Activated CD8-positive, alpha-beta T cell treated with anti-CD3 and anti-CD28 coated beads, Interleukin-2, amount 10 ng/mL, durations not matched to agents 7 days and 5 days (primary cell): ENCODE data around the gene RPSA. TPM values are rescaled to one million over a fixed set of nuclear protein-coding genes. Genes with fewer than 3 reads are reported as not detected.
"Not testable (repeated sequence)": the region's sequence is repeated elsewhere in the genome, so short reads cannot be mapped to it uniquely, and the experiment has no call there.

Source experiments
- ATAC-seq: fragments of 150-1000 bp; cut with Tn5 transposase; one replicate; pipeline ENCODE4 v1.10.0; 2021; ENCODE audit warnings: moderate library complexity
- CTCF ChIA-PET: fragments of 350-600 bp; sonication (Branson Sonifier 250); formaldehyde crosslinking; loops from one replicate; lab custom pipeline; 2021; ENCODE audit warnings: antibody characterized with exemption; lab: Charles Lee
- POLR2A ChIA-PET: fragments of 350-600 bp; sonication (Branson Sonifier 250); formaldehyde crosslinking; loops from one replicate; lab custom pipeline; 2021; ENCODE audit warnings: antibody characterized with exemption; lab: Charles Lee
- DNase-seq: peaks from one replicate; pipeline ENCODE4 v3.0.0-alpha.2; 2020
- H3K27ac Mint-ChIP-seq: one replicate; pipeline ENCODE4 v1.8.0; 2021; ENCODE audit warnings: mild to moderate bottlenecking, mixed read lengths
- H3K27me3 Mint-ChIP-seq: one replicate; pipeline ENCODE4 v1.8.0; 2021; ENCODE audit warnings: low read depth, mixed read lengths
- H3K36me3 Mint-ChIP-seq: one replicate; pipeline ENCODE4 v1.8.0; 2021; ENCODE audit warnings: low read depth, mixed read lengths
- H3K4me1 Mint-ChIP-seq: one replicate; pipeline ENCODE4 v1.8.0; 2021; ENCODE audit warnings: low read depth, mixed read lengths
- H3K4me3 Mint-ChIP-seq: one replicate; pipeline ENCODE4 v1.8.0; 2021; ENCODE audit warnings: mild to moderate bottlenecking, mixed read lengths
- H3K9me3 Mint-ChIP-seq: one replicate; pipeline ENCODE4 v1.8.0; 2022; ENCODE audit warnings: mixed read lengths; ENCODE audit not compliant: insufficient read depth
- total RNA-seq, 2 experiments: library from RNA; stranded (reverse); gene quantifications; one replicate each; pipeline ENCODE4 v1.2.3, GENCODE V29; 2021

RPSA gene
- 1,000 to 10,000 TPM; 1,654 to 1,730 TPM for total RNA-seq

GRCh38 chr3:39406368-39407258 is at the start of gene RPSA:
RPSA (plus strand) TSS chr3:39406720; CDS start chr3:39407654, 934 bp downstream.
- Mint-ChIP-seq H3K27ac (peak within 1 kb of the TSS; percentile 96), H3K4me1 (peaks cover 53% of the 10 kb centered on the region), H3K36me3 (peaks cover 56% of the 10 kb centered on the region), H3K27me3 (no peaks in the 10 kb centered on the region), H3K4me3 (peak within 1 kb of the TSS; percentile 85), H3K9me3 (no peaks in the 10 kb centered on the region)
- CTCF ChIA-PET, result interaction anchor here (0.6 to 6.3 kb wide), 20 partner anchors 9 to 229 kb away, joined by 3 to 25 read pairs (median 4); no protein-coding TSS in a partner anchor
- peak; percentile 98 for DNase-seq
- POLR2A ChIA-PET, result interaction anchor here (0.6 to 5.3 kb wide), 18 partner anchors 9 to 798 kb away, joined by 3 to 52 read pairs (median 4); no protein-coding TSS in a partner anchor
- ATAC-seq, result peak; percentile 97

- no peak for ATAC-seq
- Mint-ChIP-seq H3K27ac (no peak overlapping the region), H3K4me1 (peaks cover 52% of the 10 kb centered on the region), H3K36me3 (peaks cover 7% of the 10 kb centered on the region), H3K27me3 (peaks cover 13% of the 10 kb centered on the region), H3K4me3 (no peak overlapping the region), H3K9me3 (no peaks in the 10 kb centered on the region)
- ChIA-PET CTCF (interaction anchor here (0.8 to 8.8 kb wide), 7 partner anchors 10 to 70 kb away, joined by 3 to 77 read pairs (median 4); no protein-coding TSS in a partner anchor), POLR2A (interaction anchor here (0.7 to 1.0 kb wide), 2 partner anchors 11 to 1881 kb away, joined by 3 read pairs; no protein-coding TSS in a partner anchor)
- DNase-seq, result no peak
Measured at GRCh38 chr3:39358333-39358732, 48.2 kb upstream of the RPSA start.

GRCh38 chr3:39361252-39361927 is 45.1 kb upstream of the RPSA start:
- ATAC-seq (peak; percentile 86), DNase-seq (peak; percentile 72)
- Mint-ChIP-seq H3K9me3 (no peaks in the 10 kb centered on the region), H3K4me1 (peaks cover 59% of the 10 kb centered on the region), H3K4me3 (peak overlapping the region; percentile 49), H3K36me3 (peaks cover 9% of the 10 kb centered on the region), H3K27ac (peak overlapping the region; percentile 83), H3K27me3 (peaks cover 19% of the 10 kb centered on the region)
- ChIA-PET POLR2A (interaction anchor here (0.7 to 1.4 kb wide), 5 partner anchors 10 to 69 kb away, joined by 3 read pairs; no protein-coding TSS in a partner anchor), CTCF (interaction anchor here (1.1 to 8.8 kb wide), 7 partner anchors 11 to 235 kb away, joined by 3 to 77 read pairs (median 11); no protein-coding TSS in a partner anchor)

GRCh38 chr3:39362192-39362591 is 44.3 kb upstream of the RPSA start:
- DNase-seq (no peak), ATAC-seq (no peak)
- Mint-ChIP-seq H3K4me3 (no peak overlapping the region), H3K27ac (peak overlapping the region; percentile 33), H3K9me3 (no peaks in the 10 kb centered on the region), H3K27me3 (peaks cover 19% of the 10 kb centered on the region), H3K4me1 (peaks cover 57% of the 10 kb centered on the region), H3K36me3 (peaks cover 9% of the 10 kb centered on the region)
- POLR2A ChIA-PET, result interaction anchor here (0.9 to 1.4 kb wide), 4 partner anchors 10 to 45 kb away, joined by 3 read pairs; no protein-coding TSS in a partner anchor
- CTCF ChIA-PET, result interaction anchor here (1.0 to 8.8 kb wide), 6 partner anchors 11 to 172 kb away, joined by 3 to 77 read pairs (median 13); no protein-coding TSS in a partner anchor

GRCh38 chr3:39362812-39363211 is 43.7 kb upstream of the RPSA start:
- peaks cover 50% of the 10 kb centered on the region for H3K4me1 Mint-ChIP-seq
- peak overlapping the region; percentile 26 for H3K27ac Mint-ChIP-seq
- DNase-seq (no peak), ATAC-seq (no peak)
- POLR2A ChIA-PET, result interaction anchor here (1.1 kb wide), 1 partner anchor 44 kb away, joined by 3 read pairs; no protein-coding TSS in a partner anchor
- no peak overlapping the region for H3K4me3 Mint-ChIP-seq
- peaks cover 19% of the 10 kb centered on the region for H3K27me3 Mint-ChIP-seq
- H3K36me3 Mint-ChIP-seq, result peaks cover 9% of the 10 kb centered on the region
- CTCF ChIA-PET, result interaction anchor here (1.0 to 8.8 kb wide), 6 partner anchors 11 to 173 kb away, joined by 3 to 77 read pairs (median 13); no protein-coding TSS in a partner anchor
- no peaks in the 10 kb centered on the region for H3K9me3 Mint-ChIP-seq

- H3K4me1 Mint-ChIP-seq, H3K36me3 Mint-ChIP-seq, H3K4me3 Mint-ChIP-seq, ATAC-seq, H3K27ac Mint-ChIP-seq, DNase-seq, POLR2A ChIA-PET, H3K9me3 Mint-ChIP-seq, CTCF ChIA-PET: not testable (repeated sequence)
- H3K27me3 Mint-ChIP-seq, result peaks cover 30% of the 10 kb centered on the region
Measured at GRCh38 chr3:39370450-39370849, 36.1 kb upstream of the RPSA start.

GRCh38 chr3:39372833-39373232 is 33.7 kb upstream of the RPSA start:
- peaks cover 2% of the 10 kb centered on the region for H3K4me1 Mint-ChIP-seq
- no peak for ATAC-seq
- no peaks in the 10 kb centered on the region for H3K9me3 Mint-ChIP-seq
- no peak overlapping the region for H3K4me3 Mint-ChIP-seq
- H3K36me3 Mint-ChIP-seq, result no peaks in the 10 kb centered on the region
- ChIA-PET POLR2A (no interaction called here), CTCF (interaction anchor here (2.7 to 7.5 kb wide), 3 partner anchors 12 to 85 kb away, joined by 13 to 77 read pairs (median 24); no protein-coding TSS in a partner anchor)
- peaks cover 25% of the 10 kb centered on the region for H3K27me3 Mint-ChIP-seq
- no peak overlapping the region for H3K27ac Mint-ChIP-seq
- DNase-seq, result no peak

GRCh38 chr3:39376959-39377634 is 29.4 kb upstream of the RPSA start:
- ATAC-seq (no peak), DNase-seq (no peak)
- Mint-ChIP-seq H3K4me3 (no peak overlapping the region), H3K27ac (no peak overlapping the region), H3K36me3 (no peaks in the 10 kb centered on the region), H3K9me3 (no peaks in the 10 kb centered on the region), H3K4me1 (peaks cover 7% of the 10 kb centered on the region), H3K27me3 (peaks cover 2% of the 10 kb centered on the region)
- ChIA-PET POLR2A (interaction anchor here (0.9 to 2.6 kb wide), 2 partner anchors 16 to 29 kb away, joined by 3 to 8 read pairs; partner anchors contain the start of gene RPSA), CTCF (interaction anchor here (0.8 to 7.5 kb wide), 12 partner anchors 10 to 160 kb away, joined by 3 to 238 read pairs (median 6); partner anchors contain the start of gene RPSA)

- H3K4me1 Mint-ChIP-seq, result peaks cover 11% of the 10 kb centered on the region
- CTCF ChIA-PET, result interaction anchor here (0.7 to 7.5 kb wide), 26 partner anchors 9 to 252 kb away, joined by 3 to 238 read pairs (median 4); partner anchors contain the start of gene RPSA
- H3K4me3 Mint-ChIP-seq, result no peak overlapping the region
- H3K27me3 Mint-ChIP-seq, result peaks cover 2% of the 10 kb centered on the region
- no peak overlapping the region for H3K27ac Mint-ChIP-seq
- DNase-seq, result peak; percentile 74
- no peaks in the 10 kb centered on the region for H3K36me3 Mint-ChIP-seq
- POLR2A ChIA-PET, result interaction anchor here (0.9 to 2.6 kb wide), 4 partner anchors 9 to 87 kb away, joined by 3 to 8 read pairs (median 5); partner anchors contain the start of gene RPSA
- H3K9me3 Mint-ChIP-seq, result no peaks in the 10 kb centered on the region
- peak; percentile 76 for ATAC-seq
Measured at GRCh38 chr3:39378088-39378487, 28.4 kb upstream of the RPSA start.

- no peak for ATAC-seq
- DNase-seq, result no peak
- Mint-ChIP-seq H3K9me3 (no peaks in the 10 kb centered on the region), H3K27me3 (peaks cover 2% of the 10 kb centered on the region), H3K27ac (no peak overlapping the region), H3K36me3 (peaks cover 3% of the 10 kb centered on the region), H3K4me3 (no peak overlapping the region), H3K4me1 (peaks cover 11% of the 10 kb centered on the region)
- ChIA-PET CTCF (interaction anchor here (0.9 to 7.5 kb wide), 11 partner anchors 8 to 201 kb away, joined by 3 to 238 read pairs (median 6); no protein-coding TSS in a partner anchor), POLR2A (interaction anchor here (1.4 kb wide), 1 partner anchor 88 kb away, joined by 7 read pairs; no protein-coding TSS in a partner anchor)
Measured at GRCh38 chr3:39378957-39379777, 27.4 kb upstream of the RPSA start.
